Measurements from ENCODE around the gene ACSM6.

DNA sequence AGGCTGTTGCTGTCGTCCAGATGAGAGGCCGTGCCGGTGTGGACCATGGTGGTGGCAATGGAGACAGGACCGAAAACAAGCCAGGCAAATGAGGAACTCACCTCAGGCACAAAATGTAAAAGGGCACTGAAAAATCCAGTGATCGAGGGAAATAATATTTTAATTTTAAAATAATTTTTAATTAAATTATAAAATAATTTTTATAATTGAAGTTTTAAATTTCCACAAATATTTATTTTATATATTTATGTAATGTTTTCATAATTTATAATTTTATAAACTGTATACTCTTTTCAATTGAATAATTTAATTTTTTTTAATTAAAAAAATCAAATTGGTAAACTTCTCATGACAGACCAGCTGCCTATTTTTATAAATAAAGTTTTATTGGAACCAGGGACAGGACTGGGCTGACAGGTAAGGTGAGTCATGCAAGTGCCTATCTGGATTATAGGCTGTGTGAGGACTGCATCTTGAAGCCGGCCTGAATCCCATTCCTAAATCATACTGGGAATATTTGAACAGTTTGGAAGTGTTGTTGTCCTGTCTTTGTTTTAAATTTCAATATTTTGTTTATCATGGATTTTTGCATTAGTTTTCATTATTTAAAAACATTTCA, 15.6 kb downstream of the ACSM6 start:
- TF ChIP-seq ZNF274 (IDR thresholded peaks at IDR 0.05; ENCODE audit: low read depth, low read length) (no peak), SUZ12 (IDR thresholded peaks at IDR 0.05; ENCODE audit: extremely low read depth, insufficient read depth, insufficient read length) (no peak)

Measured in NT2/D1 (cell line).